A673 (cell line): ENCODE results near the gene ZNF772.

Source experiments
- EZH2 ChIP-seq: fragments of 200-600 bp; sonication (generic); IDR thresholded peaks from 2 replicates; pipeline ENCODE4 v1.6.1; 2017; ENCODE audit warnings: borderline replicate concordance, low read depth, mild to moderate bottlenecking, mixed read lengths, antibody characterized with exemption, low read length; ENCODE audit not compliant: poor library complexity, severe bottlenecking
- TF ChIP-seq, protein P1 (sequence below): fragments of 300-800, 200-600 bp; sonication (generic); conservative IDR thresholded peaks from 2 replicates; pipeline ENCODE4 v1.5.1; 2017; ENCODE audit warnings: low read depth, mild to moderate bottlenecking, antibody characterized with exemption, low read length, moderate library complexity, mixed read lengths

GRCh38 chr19:57512845-57513244 lies 35.5 kb upstream of the ZNF772 start:
- no peak for TF ChIP-seq EZH2
- TF ChIP-seq, protein P1, sequence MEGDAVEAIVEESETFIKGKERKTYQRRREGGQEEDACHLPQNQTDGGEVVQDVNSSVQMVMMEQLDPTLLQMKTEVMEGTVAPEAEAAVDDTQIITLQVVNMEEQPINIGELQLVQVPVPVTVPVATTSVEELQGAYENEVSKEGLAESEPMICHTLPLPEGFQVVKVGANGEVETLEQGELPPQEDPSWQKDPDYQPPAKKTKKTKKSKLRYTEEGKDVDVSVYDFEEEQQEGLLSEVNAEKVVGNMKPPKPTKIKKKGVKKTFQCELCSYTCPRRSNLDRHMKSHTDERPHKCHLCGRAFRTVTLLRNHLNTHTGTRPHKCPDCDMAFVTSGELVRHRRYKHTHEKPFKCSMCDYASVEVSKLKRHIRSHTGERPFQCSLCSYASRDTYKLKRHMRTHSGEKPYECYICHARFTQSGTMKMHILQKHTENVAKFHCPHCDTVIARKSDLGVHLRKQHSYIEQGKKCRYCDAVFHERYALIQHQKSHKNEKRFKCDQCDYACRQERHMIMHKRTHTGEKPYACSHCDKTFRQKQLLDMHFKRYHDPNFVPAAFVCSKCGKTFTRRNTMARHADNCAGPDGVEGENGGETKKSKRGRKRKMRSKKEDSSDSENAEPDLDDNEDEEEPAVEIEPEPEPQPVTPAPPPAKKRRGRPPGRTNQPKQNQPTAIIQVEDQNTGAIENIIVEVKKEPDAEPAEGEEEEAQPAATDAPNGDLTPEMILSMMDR: no peak
